Measurements from ENCODE around the gene HLA-A. TPM values are rescaled to one million over a fixed set of nuclear protein-coding genes. Genes with fewer than 3 reads are reported as not detected.
A peak's percentile ranks its signal among the peaks of the same experiment; 100 is the strongest.

The HLA-A gene
- total and polyA plus RNA-seq, 9 of the 15 experiments (the other 6 are each of a cell fraction or from before 2014, with no cell fraction given), result 0.46 to 3.3 TPM; not detected in 7

DNA sequence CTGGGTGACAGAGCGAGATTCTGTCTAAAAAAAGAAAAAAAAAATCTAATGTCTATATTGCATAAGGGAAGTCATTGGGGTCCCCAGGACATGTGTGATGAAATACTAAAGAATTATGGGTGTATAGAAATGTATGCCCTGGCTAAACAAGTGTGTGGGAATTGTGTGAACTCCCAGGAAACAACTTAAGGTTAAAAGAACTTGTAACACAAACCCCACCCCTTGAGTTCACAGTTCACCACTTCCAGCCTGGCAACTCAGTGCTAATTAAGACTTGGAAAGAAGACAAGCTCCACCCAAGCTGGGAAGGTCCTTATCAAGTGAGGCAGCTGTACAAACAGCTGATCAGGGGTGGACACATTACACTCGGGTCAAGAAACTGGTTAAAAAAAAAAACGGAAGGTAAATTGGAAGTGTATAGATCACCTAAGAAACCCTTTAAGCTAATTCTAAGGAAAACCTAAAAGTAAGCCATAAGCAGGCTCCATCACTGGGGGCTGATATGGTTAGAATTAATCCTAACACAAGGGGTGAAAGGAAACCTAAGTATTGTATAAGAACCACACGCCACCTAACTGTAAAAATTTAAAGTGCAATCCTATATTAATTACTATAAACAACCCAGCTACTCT is 25.2 kb downstream of the HLA-A start (continued):
- TF ChIP-seq BMI1 (IDR thresholded peaks at IDR 0.05; ENCODE audit: low read length), result no peak
- TF ChIP-seq, protein P1, sequence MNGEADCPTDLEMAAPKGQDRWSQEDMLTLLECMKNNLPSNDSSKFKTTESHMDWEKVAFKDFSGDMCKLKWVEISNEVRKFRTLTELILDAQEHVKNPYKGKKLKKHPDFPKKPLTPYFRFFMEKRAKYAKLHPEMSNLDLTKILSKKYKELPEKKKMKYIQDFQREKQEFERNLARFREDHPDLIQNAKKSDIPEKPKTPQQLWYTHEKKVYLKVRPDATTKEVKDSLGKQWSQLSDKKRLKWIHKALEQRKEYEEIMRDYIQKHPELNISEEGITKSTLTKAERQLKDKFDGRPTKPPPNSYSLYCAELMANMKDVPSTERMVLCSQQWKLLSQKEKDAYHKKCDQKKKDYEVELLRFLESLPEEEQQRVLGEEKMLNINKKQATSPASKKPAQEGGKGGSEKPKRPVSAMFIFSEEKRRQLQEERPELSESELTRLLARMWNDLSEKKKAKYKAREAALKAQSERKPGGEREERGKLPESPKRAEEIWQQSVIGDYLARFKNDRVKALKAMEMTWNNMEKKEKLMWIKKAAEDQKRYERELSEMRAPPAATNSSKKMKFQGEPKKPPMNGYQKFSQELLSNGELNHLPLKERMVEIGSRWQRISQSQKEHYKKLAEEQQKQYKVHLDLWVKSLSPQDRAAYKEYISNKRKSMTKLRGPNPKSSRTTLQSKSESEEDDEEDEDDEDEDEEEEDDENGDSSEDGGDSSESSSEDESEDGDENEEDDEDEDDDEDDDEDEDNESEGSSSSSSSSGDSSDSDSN (IDR thresholded peaks at IDR 0.05; ENCODE audit: borderline replicate concordance in 1 of 2, low read depth in 2 of 2, low read length in 2 of 2), result no peak
- TF ChIP-seq RHOXF2B (CRISPR knock-in tag; conservative IDR thresholded peaks at IDR 0.05), result no peak
- peak; percentile 90 for TF ChIP-seq MTA2 (IDR thresholded peaks at IDR 0.05; ENCODE audit: low read depth)
- no peak for TF ChIP-seq SMAD2 (IDR thresholded peaks at IDR 0.05; ENCODE audit: low read depth, low read length)
- peak; percentile 86 for TF ChIP-seq EP300 (IDR thresholded peaks at IDR 0.05; ENCODE audit: low read length)
- peak; percentile 74 for TF ChIP-seq PML (IDR thresholded peaks at IDR 0.05; ENCODE audit: low read length)
- TF ChIP-seq, protein P2, sequence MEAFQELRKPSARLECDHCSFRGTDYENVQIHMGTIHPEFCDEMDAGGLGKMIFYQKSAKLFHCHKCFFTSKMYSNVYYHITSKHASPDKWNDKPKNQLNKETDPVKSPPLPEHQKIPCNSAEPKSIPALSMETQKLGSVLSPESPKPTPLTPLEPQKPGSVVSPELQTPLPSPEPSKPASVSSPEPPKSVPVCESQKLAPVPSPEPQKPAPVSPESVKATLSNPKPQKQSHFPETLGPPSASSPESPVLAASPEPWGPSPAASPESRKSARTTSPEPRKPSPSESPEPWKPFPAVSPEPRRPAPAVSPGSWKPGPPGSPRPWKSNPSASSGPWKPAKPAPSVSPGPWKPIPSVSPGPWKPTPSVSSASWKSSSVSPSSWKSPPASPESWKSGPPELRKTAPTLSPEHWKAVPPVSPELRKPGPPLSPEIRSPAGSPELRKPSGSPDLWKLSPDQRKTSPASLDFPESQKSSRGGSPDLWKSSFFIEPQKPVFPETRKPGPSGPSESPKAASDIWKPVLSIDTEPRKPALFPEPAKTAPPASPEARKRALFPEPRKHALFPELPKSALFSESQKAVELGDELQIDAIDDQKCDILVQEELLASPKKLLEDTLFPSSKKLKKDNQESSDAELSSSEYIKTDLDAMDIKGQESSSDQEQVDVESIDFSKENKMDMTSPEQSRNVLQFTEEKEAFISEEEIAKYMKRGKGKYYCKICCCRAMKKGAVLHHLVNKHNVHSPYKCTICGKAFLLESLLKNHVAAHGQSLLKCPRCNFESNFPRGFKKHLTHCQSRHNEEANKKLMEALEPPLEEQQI (IDR thresholded peaks at IDR 0.05), result no peak
- peak; percentile 91 to 94 for TF ChIP-seq FOXA3 (CRISPR knock-in tag; conservative IDR thresholded peaks at IDR 0.05 in 1 of 2, IDR thresholded peaks at IDR 0.05 in 1 of 2)
- TF ChIP-seq TAF9B (IDR thresholded peaks at IDR 0.05; ENCODE audit: partially characterized antibody), result peak; percentile 98
- TF ChIP-seq, protein P3, sequence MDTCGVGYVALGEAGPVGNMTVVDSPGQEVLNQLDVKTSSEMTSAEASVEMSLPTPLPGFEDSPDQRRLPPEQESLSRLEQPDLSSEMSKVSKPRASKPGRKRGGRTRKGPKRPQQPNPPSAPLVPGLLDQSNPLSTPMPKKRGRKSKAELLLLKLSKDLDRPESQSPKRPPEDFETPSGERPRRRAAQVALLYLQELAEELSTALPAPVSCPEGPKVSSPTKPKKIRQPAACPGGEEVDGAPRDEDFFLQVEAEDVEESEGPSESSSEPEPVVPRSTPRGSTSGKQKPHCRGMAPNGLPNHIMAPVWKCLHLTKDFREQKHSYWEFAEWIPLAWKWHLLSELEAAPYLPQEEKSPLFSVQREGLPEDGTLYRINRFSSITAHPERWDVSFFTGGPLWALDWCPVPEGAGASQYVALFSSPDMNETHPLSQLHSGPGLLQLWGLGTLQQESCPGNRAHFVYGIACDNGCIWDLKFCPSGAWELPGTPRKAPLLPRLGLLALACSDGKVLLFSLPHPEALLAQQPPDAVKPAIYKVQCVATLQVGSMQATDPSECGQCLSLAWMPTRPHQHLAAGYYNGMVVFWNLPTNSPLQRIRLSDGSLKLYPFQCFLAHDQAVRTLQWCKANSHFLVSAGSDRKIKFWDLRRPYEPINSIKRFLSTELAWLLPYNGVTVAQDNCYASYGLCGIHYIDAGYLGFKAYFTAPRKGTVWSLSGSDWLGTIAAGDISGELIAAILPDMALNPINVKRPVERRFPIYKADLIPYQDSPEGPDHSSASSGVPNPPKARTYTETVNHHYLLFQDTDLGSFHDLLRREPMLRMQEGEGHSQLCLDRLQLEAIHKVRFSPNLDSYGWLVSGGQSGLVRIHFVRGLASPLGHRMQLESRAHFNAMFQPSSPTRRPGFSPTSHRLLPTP (IDR thresholded peaks at IDR 0.05; ENCODE audit: borderline replicate concordance, extremely low read depth, insufficient read length), result no peak
- TF ChIP-seq ZEB2 (IDR thresholded peaks at IDR 0.05), result peak; percentile 67; the same call in 1 of the 2 replicates
- TF ChIP-seq TCFL5 (CRISPR knock-in tag; conservative IDR thresholded peaks at IDR 0.05), result no peak
- TF ChIP-seq ESRRA (IDR thresholded peaks at IDR 0.05; ENCODE audit: borderline replicate concordance, low read depth), result 0 out of 2 replicates have a peak, but pooled peaks have one; percentile 41
- peak; percentile 85 for TF ChIP-seq GATA2 (CRISPR knock-in tag; IDR thresholded peaks at IDR 0.05)
- TF ChIP-seq ZNF766 (CRISPR knock-in tag; conservative IDR thresholded peaks at IDR 0.05), result peak; percentile 96
- TF ChIP-seq ZNF384 (IDR thresholded peaks at IDR 0.05; ENCODE audit: low read depth, low read length), result peak; percentile 91
- peak; percentile 66 for TF ChIP-seq MEIS2 (IDR thresholded peaks at IDR 0.05; ENCODE audit: partially characterized antibody)
- no peak for TF ChIP-seq CHD2 (IDR thresholded peaks at IDR 0.05; ENCODE audit: low read depth, low read length)
- TF ChIP-seq STAT5B (CRISPR knock-in tag; IDR thresholded peaks at IDR 0.05), result no peak
- TF ChIP-seq NEUROD1 (IDR thresholded peaks at IDR 0.05; ENCODE audit: borderline replicate concordance, low read depth, low read length, partially characterized antibody), result peak; percentile 50
